Measurements from ENCODE around the gene SHCBP1L.

SHCBP1L gene

DNA sequence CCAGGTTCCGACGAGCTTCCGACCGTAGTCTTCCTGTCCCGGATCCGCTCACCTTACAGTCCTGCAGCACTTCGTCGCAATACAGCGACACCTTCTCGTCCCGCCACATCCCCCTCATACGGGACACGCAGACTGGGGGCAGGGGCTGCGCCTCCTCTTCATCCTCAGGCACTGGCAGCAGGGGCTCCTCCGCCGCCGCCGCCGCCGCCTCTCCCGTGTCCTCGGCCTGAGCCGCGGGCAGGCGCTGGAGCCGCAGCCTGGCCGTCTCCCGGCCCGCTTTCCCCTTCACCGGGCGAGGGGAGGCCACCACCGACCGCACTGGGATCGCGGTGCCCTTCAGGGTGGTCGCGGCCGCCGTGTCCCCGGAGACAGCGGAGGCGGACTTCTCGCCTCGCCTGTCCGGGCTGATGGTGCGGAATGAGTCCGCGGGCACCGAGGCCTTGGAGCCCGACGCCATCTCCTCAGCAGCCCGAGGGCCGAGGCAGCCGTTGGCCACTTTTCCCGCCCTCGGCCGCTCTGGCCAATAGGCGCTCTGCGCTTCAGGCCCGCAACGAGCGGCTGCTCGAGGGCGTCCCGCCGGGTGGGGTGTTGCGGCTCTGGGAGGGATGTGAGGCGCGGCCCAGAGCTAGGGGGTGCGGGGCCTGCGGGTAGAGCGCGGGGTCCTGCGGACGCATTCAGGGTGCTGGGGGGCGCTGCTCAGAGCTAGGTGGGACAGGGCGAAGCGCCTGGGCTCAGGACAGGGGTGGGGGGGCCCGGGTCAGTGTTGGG, at the start of gene SHCBP1L:
Gene SHCBP1L (minus strand): TSS at position 490 of the 768 bp plus-strand sequence. CDS start 33 bp downstream, at position 457.
- DNase-seq, result no peak

DNA sequence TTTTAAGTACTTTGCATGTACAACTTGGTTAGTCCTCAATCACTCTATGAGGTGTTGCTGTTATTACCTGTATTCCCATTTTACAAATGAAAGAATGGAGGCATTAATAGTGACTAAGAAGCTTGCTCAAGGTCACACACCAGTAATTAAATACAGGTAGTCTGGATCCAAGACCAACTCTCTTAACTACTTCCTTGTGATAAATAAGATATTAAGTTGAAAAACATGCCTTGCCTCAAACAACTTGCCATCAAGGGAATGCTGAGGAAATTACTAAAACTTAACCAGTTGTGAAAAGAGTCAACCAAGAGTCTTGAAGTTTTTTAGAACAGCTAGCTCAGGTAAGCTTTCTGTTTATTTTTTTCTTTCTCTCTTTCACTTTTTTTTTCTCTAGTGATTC, 49.3 kb upstream of the SHCBP1L start:
- DNase-seq, result no peak

DNA sequence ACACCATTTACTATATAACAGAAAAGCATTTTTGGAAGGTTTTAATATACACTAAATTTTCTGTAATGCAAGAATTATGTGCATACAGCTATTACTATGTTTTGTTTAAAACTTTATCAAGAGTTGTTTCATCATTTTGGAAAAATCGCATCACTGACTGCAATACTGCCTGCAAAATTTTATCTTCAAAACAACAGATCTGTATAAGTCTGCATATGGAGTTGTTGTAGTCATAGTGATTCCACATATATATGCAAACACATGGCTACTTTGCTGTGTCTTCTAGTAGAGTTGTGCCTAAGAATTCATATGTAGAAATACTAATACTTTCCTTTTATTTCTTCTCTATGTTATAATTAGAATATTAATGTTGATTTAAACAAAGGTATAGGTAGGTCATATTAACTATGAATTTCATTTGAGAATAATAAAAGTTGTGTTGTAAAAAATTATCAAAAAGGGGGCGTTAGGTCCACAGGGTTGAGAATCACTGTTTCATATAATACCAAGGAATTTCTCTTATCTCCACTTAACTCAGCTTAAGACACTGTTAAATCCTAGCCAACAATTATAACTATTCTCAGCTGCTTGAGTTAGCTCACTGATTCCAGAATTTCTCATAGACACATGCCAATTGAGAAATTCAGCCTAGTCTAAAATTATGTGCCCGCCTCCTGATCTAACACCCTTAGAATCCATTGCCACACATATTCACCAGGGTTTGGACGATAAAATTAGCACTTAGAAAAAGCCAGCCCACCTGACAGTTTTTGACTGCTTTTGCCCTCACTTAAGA, 47.4 kb upstream of the SHCBP1L start:
- no peak for DNase-seq

DNA sequence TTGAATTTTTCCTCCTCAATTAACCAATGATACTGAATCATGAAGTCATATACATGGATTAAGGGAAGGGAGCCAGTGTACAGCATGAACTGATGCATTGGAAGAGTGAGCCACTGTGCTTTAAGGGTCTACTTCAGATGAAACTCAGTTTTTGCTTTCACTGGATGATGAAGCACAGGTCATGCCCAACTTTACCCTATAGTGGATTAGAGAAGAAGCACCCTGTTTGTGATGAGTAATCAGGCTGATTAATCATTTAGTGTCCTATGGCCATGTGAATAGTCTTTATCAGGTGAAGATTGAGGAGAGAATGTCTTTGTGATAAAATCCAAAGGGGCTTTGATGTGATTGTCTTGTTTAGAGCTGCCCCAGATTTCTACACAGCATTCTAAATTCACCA, 45.5 kb upstream of the SHCBP1L start:
- DNase-seq, result no peak

DNA sequence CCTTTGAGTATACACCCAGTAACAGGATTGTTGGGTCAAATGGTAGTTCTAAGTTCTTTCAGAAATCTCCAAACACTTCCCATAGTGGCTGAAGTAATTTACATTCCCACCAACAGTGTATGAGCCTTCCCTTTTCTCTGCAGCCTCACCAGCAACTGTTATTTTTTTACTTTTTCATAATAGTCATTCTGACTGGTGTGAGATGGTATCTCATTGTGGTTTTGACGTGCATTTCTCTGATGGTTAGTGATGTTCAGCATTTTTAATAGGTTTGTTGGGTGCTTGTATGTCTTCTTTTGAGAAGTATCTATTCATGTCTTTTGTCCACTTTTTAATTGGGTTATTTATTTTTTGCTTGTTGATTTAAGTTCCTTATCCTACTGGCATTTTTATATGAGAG, 43.9 kb upstream of the SHCBP1L start:
- DNase-seq, result no peak

DNA sequence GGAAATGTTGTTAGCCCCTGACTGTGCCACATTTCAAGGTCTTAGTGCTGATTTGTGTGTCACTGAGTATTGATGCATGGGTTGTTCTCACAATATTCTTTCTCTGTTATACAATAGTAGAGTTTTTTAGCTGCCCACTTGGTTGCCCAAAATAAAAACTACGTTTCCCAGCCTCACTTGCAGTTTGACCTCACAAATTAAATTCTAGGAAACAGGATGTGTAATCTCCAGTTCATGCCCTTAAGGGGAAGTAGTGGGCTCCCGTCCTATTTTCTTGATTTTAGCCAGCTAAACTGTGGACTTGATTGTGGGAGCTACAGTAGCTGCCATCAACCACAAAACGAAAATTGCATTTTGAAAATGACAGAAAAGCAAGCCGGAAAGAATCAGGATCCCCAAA, 42.9 kb upstream of the SHCBP1L start:
- no peak for DNase-seq

DNA sequence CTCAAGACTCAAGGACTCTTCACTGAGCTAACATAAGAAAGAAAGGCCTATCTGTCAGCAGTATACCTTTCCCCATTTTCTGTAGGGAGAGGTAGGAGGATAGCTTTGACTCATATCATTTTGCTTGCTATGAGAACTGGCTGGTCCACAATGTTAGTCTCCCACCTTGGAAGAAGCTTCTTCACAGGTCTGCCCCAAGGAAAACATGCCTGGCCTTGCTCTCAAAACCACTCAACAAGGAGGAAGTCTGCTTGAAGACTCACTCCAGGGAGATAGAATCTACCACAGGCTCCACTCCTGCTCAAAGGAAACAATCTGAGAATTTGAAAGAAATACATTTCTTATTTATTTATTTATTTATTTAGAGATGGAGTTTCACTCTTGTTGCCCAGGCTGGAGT, 40.8 kb upstream of the SHCBP1L start:
- no peak for DNase-seq

DNA sequence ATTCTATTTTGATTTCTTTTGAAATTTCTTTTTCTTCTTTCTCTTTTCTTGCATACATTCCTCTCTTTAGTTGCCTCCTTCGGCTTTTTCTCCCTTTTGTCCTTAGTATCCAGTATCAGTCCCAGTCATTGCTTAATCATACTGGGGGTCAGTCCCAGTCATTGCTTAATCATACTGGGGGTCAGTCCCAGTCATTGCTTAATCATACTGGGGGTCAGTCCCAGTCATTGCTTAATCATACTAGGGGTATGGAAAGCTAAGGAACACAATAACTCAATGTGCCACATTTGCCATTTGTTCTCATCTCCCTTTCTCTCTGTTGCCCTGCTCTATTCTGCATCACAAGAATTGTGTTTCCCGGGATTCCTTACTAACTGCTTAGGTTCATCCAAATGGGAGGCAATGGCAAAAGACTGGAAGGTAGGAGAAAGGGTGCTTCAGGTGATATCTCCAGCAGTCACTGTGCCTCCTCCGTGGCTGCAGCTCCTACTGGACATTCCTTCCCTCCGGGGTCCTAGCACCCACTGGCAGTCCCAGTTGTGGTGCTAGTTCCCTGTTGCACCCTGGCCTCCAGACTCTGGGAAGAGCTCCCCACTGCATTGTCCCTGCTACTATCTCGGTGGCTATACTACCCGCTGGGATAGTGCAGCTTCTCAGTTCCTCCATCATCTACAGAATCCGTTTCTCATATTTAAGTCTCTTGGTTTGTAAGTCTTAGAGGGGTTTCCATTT, 37.6 kb upstream of the SHCBP1L start:
- no peak for DNase-seq

DNA sequence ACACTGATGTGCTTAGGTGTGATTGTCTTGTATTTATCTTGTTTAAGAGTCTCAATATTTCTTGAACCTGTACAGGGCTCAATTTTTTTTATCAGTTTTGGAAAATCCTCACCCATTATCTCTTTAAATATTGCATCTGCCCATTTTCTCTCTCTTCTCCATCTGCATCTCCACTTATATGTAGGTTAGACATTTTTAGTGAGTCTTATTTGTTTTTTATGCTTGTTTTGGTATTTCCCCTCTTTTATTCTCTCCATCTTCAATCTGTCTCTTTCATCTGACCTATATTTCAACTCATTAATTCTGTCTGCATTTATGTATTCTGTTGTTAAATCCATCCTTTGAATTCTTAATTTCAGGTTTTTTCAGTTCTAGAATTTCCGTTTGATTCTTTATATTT, 32.9 kb upstream of the SHCBP1L start:
- no peak for DNase-seq

DNA sequence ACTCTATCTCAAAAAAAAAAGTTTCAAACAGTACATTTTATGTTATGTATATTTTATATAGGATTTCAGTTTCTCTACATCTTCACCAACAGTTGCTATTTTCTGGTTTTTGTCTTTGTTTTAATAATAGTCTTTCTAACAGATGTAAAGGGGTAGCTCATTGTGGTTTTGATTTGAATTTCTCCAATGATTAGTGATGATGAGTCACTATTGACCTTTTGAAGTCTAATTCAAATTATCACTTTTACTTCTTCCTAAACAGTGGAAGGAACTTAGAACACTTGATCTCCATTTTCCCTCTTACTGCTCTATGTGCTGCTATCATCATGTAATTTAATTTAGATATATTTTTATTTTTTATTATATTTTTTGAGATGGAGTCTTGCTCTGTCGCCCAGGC, 31.7 kb upstream of the SHCBP1L start:
- DNase-seq, result no peak

DNA sequence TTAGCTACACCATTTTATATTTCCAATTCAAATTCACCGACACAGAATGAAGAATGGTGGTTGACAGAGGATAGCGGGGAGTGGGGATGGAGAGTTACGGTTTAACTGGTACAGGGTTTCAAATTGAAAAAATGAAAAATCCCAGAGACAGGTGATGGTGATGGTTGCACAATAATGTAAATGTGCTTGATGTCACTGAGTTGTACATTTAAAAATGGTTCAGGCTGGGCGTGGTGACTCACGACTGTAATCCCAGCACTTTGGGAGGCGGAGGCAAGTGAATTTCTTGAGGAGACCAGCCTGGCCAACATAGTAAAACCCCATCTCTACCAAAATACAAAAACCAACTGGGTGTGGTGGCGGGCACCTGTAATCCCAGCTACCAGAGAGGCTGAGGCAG, 31.2 kb upstream of the SHCBP1L start:
- no peak for DNase-seq

DNA sequence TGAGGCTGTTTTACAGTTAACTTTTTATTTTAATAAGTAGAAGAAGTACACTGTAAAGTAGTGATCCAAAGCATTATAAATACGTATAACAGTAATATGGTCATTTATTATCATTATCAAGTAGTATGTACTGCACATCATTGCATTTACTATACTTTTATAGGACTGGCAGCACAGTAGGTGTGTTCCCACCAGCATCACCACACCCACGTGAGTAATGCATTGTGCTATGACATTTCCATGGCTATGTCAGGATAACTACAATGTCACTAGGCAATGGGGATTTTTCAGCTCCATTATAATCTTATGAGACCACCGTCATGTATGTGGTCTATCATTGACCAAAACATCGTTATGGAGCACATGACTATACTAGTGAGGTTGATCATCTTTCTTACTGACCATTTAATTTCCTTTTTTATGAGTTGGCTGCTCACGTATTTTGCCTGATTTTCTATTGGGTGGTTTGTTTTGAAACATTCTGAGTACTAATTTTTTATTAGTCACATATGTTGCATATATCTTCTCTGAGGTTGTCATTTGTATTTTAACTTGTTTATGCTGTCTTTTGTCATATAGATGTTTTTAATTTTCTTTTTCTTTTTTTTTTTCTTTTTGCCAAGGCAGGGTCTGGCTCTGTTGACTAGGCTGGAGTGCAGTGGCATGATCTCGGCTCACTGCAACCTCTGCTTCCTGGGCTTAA, 25.3 kb upstream of the SHCBP1L start:
- no peak for DNase-seq

DNA sequence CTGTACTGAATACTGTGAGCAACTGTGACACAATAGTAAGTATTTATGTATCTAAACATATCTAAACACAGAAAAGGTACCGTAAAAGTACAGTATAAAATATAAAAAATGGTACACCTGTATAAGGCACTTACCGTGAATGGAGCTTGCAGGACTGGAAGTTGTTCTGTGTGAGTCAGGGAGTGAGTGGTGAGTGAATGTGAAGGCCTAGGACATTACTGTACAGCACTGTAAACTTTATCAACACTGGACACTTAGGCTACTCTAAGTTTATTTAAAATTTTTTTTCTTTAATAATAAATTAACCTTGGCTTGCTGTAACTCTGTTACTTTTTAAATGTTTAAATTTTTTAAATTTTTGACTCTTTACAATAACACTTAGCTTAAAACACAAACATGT, 24.5 kb upstream of the SHCBP1L start:
- DNase-seq, result no peak

DNA sequence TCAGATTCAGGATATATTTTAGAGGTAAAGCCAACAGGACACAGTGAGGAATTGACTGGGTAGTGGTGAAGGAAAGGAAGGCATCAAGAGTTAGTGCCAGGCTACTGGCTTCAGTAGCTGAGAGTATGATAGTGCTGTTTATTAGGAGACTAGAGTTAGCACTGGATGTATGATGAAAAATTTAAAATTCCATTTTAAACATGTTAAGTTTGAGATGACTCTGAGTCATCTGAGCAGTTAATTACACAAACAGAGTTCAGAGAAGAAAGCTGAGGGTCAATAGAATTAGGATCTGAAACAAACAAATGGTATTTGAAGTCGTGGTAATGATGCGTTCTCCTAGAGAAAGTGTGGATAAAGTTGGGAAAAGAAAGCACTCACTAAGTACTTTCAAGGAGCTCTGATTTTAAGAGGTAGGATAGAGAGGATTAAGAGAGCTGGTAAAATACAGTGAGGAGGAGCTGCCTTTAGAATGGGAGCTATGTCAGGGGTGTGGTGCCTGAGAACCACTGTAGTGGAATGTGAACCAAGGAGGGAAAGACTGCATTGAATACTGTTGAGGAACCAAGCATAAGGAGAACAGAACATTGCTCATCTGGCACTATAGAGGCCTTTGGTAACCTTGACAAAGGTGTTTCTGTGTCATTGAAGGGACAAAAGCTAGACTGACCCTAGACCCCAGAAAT, 21.7 kb upstream of the SHCBP1L start:
- no peak for DNase-seq

DNA sequence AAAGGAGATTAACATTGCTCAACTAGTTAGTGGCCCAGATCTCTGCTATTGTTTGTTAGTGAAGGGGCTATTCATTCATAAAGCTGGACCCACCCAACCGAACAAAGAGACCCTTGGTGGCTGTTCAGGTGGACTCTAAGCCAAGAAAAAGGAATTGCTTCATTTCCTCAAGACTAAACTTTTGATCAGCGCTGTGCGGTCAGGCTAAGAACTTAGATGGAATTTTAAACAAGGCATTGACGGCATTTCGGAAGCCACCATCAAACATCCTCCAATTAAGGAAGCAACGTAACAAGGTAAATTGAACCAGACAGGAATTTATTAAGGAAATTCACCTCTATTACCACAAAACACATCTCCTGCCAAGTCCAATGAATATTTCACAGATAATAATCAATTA, 19.9 kb upstream of the SHCBP1L start:
- DNase-seq, result no peak

DNA sequence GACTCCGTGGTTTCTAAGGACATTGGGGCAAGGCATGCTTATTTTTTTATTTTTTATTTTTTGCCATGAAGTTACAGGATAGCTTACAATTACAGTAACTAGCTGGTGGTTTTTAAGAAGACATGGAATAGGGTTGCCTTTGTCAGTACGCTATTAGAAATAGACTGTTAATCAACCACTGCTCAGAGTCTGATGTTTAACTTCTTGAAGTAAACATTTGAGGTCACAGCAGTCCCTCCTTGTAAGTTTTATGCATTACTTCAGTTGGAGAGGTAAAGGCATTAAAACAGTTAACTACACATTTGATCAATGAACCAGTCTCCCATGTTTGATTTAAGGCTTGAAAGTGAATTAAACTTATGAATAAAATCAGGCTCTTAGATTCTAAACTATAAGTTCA, 19.3 kb upstream of the SHCBP1L start:
- no peak for DNase-seq

DNA sequence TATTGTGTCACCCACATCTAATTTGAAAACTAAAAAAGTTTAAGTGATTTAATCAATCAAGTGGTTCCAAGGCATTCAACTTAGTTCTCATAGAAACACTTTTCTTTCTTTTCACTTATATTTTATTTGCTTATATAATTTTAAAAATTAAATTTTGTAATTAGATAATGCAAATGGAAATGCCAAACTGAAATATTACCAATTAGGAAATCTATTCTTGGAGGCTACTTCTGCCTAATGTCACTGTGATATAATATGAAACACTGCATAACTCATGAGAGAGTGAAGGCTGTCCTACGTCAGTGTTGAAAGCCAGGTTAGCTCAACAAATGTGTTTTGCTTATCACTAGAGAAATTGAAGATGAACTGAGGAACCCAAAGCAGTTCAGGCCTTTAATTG, 18.3 kb upstream of the SHCBP1L start:
- no peak for DNase-seq

DNA sequence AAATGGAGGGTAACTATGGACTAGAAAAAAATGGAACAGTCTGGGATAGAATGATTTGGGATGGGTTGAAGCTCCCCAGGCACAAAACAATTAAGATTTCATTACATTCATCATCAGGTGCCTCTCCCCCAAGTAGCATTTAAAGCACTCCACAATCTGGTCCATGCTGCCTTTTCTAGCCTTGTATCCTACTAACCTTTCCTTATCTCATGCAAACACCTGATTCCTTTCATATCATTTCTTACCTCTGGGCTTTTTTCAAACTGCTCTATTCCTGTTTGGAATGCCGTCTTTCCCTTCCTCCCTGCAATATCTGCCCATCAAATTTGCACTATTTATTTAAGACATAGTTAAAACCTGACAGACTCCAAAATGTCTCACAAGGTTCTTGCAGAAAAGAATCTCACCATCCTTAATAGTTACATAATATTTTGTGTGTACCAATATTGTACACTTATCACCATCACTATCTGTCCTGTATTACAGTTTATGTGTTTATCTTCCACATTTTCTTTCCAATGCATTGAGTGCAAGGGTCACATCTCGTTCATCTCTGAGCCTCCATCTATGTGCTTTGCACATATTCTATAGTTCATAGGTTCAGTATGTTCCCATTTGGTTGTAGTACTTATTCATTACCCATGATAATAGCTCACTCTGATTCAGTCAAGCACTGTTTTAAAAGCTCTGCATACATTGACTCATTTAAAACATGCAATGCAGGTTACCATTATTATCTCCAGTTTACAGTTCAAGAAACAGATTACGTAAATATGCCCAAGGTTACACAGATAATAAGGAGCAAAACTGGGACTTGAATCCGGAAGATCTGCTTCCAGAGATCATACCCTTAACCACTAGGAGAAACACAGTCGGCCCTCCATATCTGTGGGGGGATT, 16.1 kb upstream of the SHCBP1L start:
- no peak for DNase-seq

DNA sequence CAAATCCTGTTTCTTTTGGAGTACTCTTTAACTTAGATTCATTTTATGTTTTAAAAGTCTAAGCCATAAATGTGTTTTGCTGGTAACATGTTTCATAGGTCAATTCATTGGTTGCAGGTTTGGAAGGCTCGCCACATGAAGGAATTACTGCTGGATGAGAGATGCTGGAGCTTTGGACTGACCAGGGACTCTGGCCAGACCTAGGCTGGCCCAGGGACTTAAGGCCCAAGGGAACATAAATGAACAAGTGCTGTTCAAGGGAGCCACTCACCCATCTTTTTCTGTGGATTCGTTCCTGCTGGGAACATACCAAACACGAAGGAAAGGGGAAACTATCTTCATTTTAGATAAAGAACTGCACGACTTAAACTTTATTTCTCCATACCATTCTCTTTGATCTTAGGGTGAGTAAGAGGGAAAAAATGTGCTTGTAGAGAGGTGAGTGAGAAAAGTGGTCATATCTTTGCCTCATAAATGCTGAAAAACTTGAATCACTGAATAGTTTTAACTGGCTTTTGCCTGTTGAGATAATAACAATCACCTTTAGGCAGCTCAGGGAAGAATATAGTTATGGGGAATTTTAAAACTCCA, 15.3 kb upstream of the SHCBP1L start:
- DNase-seq, result no peak

DNA sequence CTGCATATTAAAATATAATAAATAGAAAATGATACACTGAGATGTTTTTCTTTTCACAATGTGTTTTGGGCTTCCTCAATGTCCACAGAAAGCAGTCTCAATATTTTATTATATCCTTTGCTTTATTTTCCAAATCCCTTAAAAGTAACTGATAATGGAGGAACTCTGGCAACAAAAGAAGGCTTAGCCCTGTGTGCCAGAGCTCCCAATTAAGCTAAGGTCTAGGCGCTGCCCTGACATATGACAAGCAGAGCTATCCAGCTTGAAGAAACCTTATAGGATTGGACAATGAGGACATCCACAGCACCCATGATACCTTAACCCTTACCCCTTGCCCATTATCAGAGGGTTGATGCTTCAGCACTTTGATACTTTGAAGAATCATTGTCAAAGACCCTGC, 12.9 kb upstream of the SHCBP1L start:
- DNase-seq, result no peak

DNA sequence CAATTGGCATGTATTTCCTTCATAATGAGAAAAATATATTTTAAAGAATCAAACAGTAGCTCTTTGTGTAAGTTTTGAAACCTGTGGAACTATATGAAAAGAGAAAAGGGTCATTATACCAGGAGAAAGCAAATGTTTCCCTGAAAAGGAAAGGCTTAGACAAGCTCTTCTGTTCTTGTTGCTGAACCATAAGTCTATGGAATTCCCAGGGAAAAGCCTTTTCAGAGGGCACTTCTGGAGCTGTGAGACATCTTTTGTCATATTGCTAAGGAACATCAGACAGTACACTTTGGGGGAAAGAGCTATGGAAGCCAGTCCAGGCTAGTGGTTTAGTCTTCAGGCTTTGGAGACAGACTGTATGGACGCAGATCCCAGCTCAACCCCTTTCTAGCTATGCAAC, 12.1 kb upstream of the SHCBP1L start:
- DNase-seq, result no peak

Data from amniotic stem cell (primary cell).